ENCODE results near the gene NANOS1. TPM values are rescaled to one million over a fixed set of nuclear protein-coding genes. Genes with fewer than 3 reads are reported as not detected.

Gene NANOS1
- polyA plus RNA-seq, 2 donors: 1.1 to 1.3 TPM

- H3K27ac ChIP-seq (ENCODE audit: low read depth in 2 of 2, low read length in 1 of 2): no peak overlapping the region
- no peaks in the 10 kb centered on the region for H3K36me3 ChIP-seq (ENCODE audit: control insufficient read depth in 2 of 2, insufficient read depth in 2 of 2, low read length in 1 of 2)
- 83 to 85% methylated on average over 2 of the region's 2 CpGs for WGBS, 2 donors
- no peaks in the 10 kb centered on the region for H3K27me3 ChIP-seq (ENCODE audit: control insufficient read depth in 1 of 2, insufficient read depth in 2 of 2, low read length in 2 of 2)
- no peaks in the 10 kb centered on the region for H3K4me1 ChIP-seq (ENCODE audit: control insufficient read depth in 2 of 2, insufficient read depth in 2 of 2, low read length in 1 of 2)
- no peaks in the 10 kb centered on the region for H3K9me3 ChIP-seq (ENCODE audit: control insufficient read depth in 2 of 2, insufficient read depth in 1 of 2, low read depth in 1 of 2, low read length in 1 of 2)
- no peak overlapping the region for H3K4me3 ChIP-seq (ENCODE audit: low read depth in 1 of 2, low read length in 2 of 2)
Measured at GRCh38 chr10:118992496-118992895, 37.0 kb upstream of the NANOS1 start.

- H3K9me3 ChIP-seq (ENCODE audit: control insufficient read depth in 2 of 2, insufficient read depth in 1 of 2, low read depth in 1 of 2, low read length in 1 of 2): no peaks in the 10 kb centered on the region
- no peak overlapping the region for H3K27ac ChIP-seq (ENCODE audit: low read depth in 2 of 2, low read length in 1 of 2)
- H3K4me1 ChIP-seq (ENCODE audit: control insufficient read depth in 2 of 2, insufficient read depth in 2 of 2, low read length in 1 of 2): no peaks in the 10 kb centered on the region
- no peaks in the 10 kb centered on the region for H3K36me3 ChIP-seq (ENCODE audit: control insufficient read depth in 2 of 2, insufficient read depth in 2 of 2, low read length in 1 of 2)
- H3K4me3 ChIP-seq (ENCODE audit: low read depth in 1 of 2, low read length in 2 of 2): no peak overlapping the region
- H3K27me3 ChIP-seq (ENCODE audit: control insufficient read depth in 1 of 2, insufficient read depth in 2 of 2, low read length in 2 of 2): no peaks in the 10 kb centered on the region
- WGBS, 2 donors: 91 to 94% methylated on average over 3 of the region's 3 CpGs
Measured at GRCh38 chr10:118993214-118993613, 36.3 kb upstream of the NANOS1 start.

GRCh38 chr10:118994321-118994720 lies 35.2 kb upstream of the NANOS1 start:
- no peaks in the 10 kb centered on the region for H3K27me3 ChIP-seq (ENCODE audit: control insufficient read depth in 1 of 2, insufficient read depth in 2 of 2, low read length in 2 of 2)
- H3K9me3 ChIP-seq (ENCODE audit: control insufficient read depth in 2 of 2, insufficient read depth in 1 of 2, low read depth in 1 of 2, low read length in 1 of 2): no peaks in the 10 kb centered on the region
- no peak overlapping the region for H3K27ac ChIP-seq (ENCODE audit: low read depth in 2 of 2, low read length in 1 of 2)
- no peaks in the 10 kb centered on the region for H3K4me1 ChIP-seq (ENCODE audit: control insufficient read depth in 2 of 2, insufficient read depth in 2 of 2, low read length in 1 of 2)
- H3K4me3 ChIP-seq (ENCODE audit: low read depth in 1 of 2, low read length in 2 of 2): no peak overlapping the region
- no peaks in the 10 kb centered on the region for H3K36me3 ChIP-seq (ENCODE audit: control insufficient read depth in 2 of 2, insufficient read depth in 2 of 2, low read length in 1 of 2)
- WGBS, 2 donors: 80 to 83% methylated on average over 2 of the region's 2 CpGs

GRCh38 chr10:118995739-118996138 lies 33.8 kb upstream of the NANOS1 start:
- Histone ChIP-seq H3K4me1 (ENCODE audit: control insufficient read depth in 2 of 2, insufficient read depth in 2 of 2, low read length in 1 of 2) (peaks cover 0 to 1% of the 10 kb centered on the region in 2 donors), H3K36me3 (ENCODE audit: control insufficient read depth in 2 of 2, insufficient read depth in 2 of 2, low read length in 1 of 2) (no peaks in the 10 kb centered on the region), H3K27ac (ENCODE audit: low read depth in 2 of 2, low read length in 1 of 2) (no peak overlapping the region), H3K9me3 (ENCODE audit: control insufficient read depth in 2 of 2, insufficient read depth in 1 of 2, low read depth in 1 of 2, low read length in 1 of 2) (no peaks in the 10 kb centered on the region), H3K27me3 (ENCODE audit: control insufficient read depth in 1 of 2, insufficient read depth in 2 of 2, low read length in 2 of 2) (no peaks in the 10 kb centered on the region), H3K4me3 (ENCODE audit: low read depth in 1 of 2, low read length in 2 of 2) (no peak overlapping the region)
- WGBS, 2 donors: 90 to 91% methylated on average over 10 of the region's 10 CpGs

- H3K9me3 ChIP-seq (ENCODE audit: control insufficient read depth in 2 of 2, insufficient read depth in 1 of 2, low read depth in 1 of 2, low read length in 1 of 2): no peaks in the 10 kb centered on the region
- no peaks in the 10 kb centered on the region for H3K36me3 ChIP-seq (ENCODE audit: control insufficient read depth in 2 of 2, insufficient read depth in 2 of 2, low read length in 1 of 2)
- peaks cover 2 to 5% of the 10 kb centered on the region in 2 donors for H3K4me1 ChIP-seq (ENCODE audit: control insufficient read depth in 2 of 2, insufficient read depth in 2 of 2, low read length in 1 of 2)
- WGBS, 2 donors: 86 to 97% methylated on average over 2 of the region's 2 CpGs
- no peaks in the 10 kb centered on the region for H3K27me3 ChIP-seq (ENCODE audit: control insufficient read depth in 1 of 2, insufficient read depth in 2 of 2, low read length in 2 of 2)
- H3K27ac ChIP-seq (ENCODE audit: low read depth in 2 of 2, low read length in 1 of 2): no peak overlapping the region
- no peak overlapping the region for H3K4me3 ChIP-seq (ENCODE audit: low read depth in 1 of 2, low read length in 2 of 2)
Measured at GRCh38 chr10:118997379-118997778, 32.1 kb upstream of the NANOS1 start.

GRCh38 chr10:118998183-118998582 lies 31.3 kb upstream of the NANOS1 start:
- no peaks in the 10 kb centered on the region for H3K9me3 ChIP-seq (ENCODE audit: control insufficient read depth in 2 of 2, insufficient read depth in 1 of 2, low read depth in 1 of 2, low read length in 1 of 2)
- no peaks in the 10 kb centered on the region for H3K27me3 ChIP-seq (ENCODE audit: control insufficient read depth in 1 of 2, insufficient read depth in 2 of 2, low read length in 2 of 2)
- H3K4me1 ChIP-seq (ENCODE audit: control insufficient read depth in 2 of 2, insufficient read depth in 2 of 2, low read length in 1 of 2): peaks cover 2 to 5% of the 10 kb centered on the region in 2 donors
- no peak overlapping the region for H3K4me3 ChIP-seq (ENCODE audit: low read depth in 1 of 2, low read length in 2 of 2)
- 91 to 95% methylated on average over 5 of the region's 5 CpGs for WGBS, 2 donors
- H3K36me3 ChIP-seq (ENCODE audit: control insufficient read depth in 2 of 2, insufficient read depth in 2 of 2, low read length in 1 of 2): no peaks in the 10 kb centered on the region
- H3K27ac ChIP-seq (ENCODE audit: low read depth in 2 of 2, low read length in 1 of 2): no peak overlapping the region

GRCh38 chr10:119001717-119002500 lies 27.6 kb upstream of the NANOS1 start:
- Histone ChIP-seq H3K27me3 (ENCODE audit: control insufficient read depth in 1 of 2, insufficient read depth in 2 of 2, low read length in 2 of 2) (no peaks in the 10 kb centered on the region), H3K4me1 (ENCODE audit: control insufficient read depth in 2 of 2, insufficient read depth in 2 of 2, low read length in 1 of 2) (peaks cover 2 to 11% of the 10 kb centered on the region in 2 donors), H3K9me3 (ENCODE audit: control insufficient read depth in 2 of 2, insufficient read depth in 1 of 2, low read depth in 1 of 2, low read length in 1 of 2) (no peaks in the 10 kb centered on the region), H3K4me3 (ENCODE audit: low read depth in 1 of 2, low read length in 2 of 2) (no peak overlapping the region), H3K36me3 (ENCODE audit: control insufficient read depth in 2 of 2, insufficient read depth in 2 of 2, low read length in 1 of 2) (no peaks in the 10 kb centered on the region), H3K27ac (ENCODE audit: low read depth in 2 of 2, low read length in 1 of 2) (no peak overlapping the region)
- 87 to 90% methylated on average over 10 of the region's 10 CpGs for WGBS, 2 donors

GRCh38 chr10:119003572-119004289 lies 25.8 kb upstream of the NANOS1 start:
- no peaks in the 10 kb centered on the region for H3K36me3 ChIP-seq (ENCODE audit: control insufficient read depth in 2 of 2, insufficient read depth in 2 of 2, low read length in 1 of 2)
- no peaks in the 10 kb centered on the region for H3K27me3 ChIP-seq (ENCODE audit: control insufficient read depth in 1 of 2, insufficient read depth in 2 of 2, low read length in 2 of 2)
- peaks cover 2 to 11% of the 10 kb centered on the region in 2 donors for H3K4me1 ChIP-seq (ENCODE audit: control insufficient read depth in 2 of 2, insufficient read depth in 2 of 2, low read length in 1 of 2)
- no peak overlapping the region for H3K27ac ChIP-seq (ENCODE audit: low read depth in 2 of 2, low read length in 1 of 2)
- WGBS, 2 donors: 58 to 65% methylated on average over 7 of the region's 7 CpGs
- H3K4me3 ChIP-seq (ENCODE audit: low read depth in 1 of 2, low read length in 2 of 2): no peak overlapping the region
- no peaks in the 10 kb centered on the region for H3K9me3 ChIP-seq (ENCODE audit: control insufficient read depth in 2 of 2, insufficient read depth in 1 of 2, low read depth in 1 of 2, low read length in 1 of 2)

GRCh38 chr10:119005362-119006043 lies 24.0 kb upstream of the NANOS1 start:
- Histone ChIP-seq H3K4me3 (ENCODE audit: low read depth in 1 of 2, low read length in 2 of 2) (no peak overlapping the region), H3K36me3 (ENCODE audit: control insufficient read depth in 2 of 2, insufficient read depth in 2 of 2, low read length in 1 of 2) (no peaks in the 10 kb centered on the region), H3K4me1 (ENCODE audit: control insufficient read depth in 2 of 2, insufficient read depth in 2 of 2, low read length in 1 of 2) (peaks cover 2 to 11% of the 10 kb centered on the region in 2 donors), H3K9me3 (ENCODE audit: control insufficient read depth in 2 of 2, insufficient read depth in 1 of 2, low read depth in 1 of 2, low read length in 1 of 2) (no peaks in the 10 kb centered on the region), H3K27ac (ENCODE audit: low read depth in 2 of 2, low read length in 1 of 2) (no peak overlapping the region), H3K27me3 (ENCODE audit: control insufficient read depth in 1 of 2, insufficient read depth in 2 of 2, low read length in 2 of 2) (no peaks in the 10 kb centered on the region)
- WGBS, 2 donors: 87 to 88% methylated on average over 9 of the region's 9 CpGs
